NCI-H82 (cell line): ENCODE results near the gene BIRC5.
"Not testable (repeated sequence)": the region's sequence is repeated elsewhere in the genome, so short reads cannot be mapped to it uniquely, and the experiment has no call there.

Source experiments
- DNase-seq: peaks from one replicate; lab custom pipeline; 2025; lab: John Stamatoyannopoulos, UW

Gene BIRC5

GRCh38 chr17:78214016-78214705 lies at the start of gene BIRC5:
Gene BIRC5, plus strand, starts transcription at chr17:78214253. Its CDS starts 64 bp downstream, at chr17:78214317.
- DNase-seq: peak; percentile 98

GRCh38 chr17:78164748-78165607 lies 49.1 kb upstream of the BIRC5 start:
- no peak for DNase-seq

GRCh38 chr17:78166416-78166815 lies 47.6 kb upstream of the BIRC5 start:
- no peak for DNase-seq

GRCh38 chr17:78168242-78168902 lies 45.7 kb upstream of the BIRC5 start, which contains the start of gene SYNGR2:
Gene SYNGR2, plus strand, starts transcription at chr17:78168581. Its CDS starts 36 bp downstream, at chr17:78168617.
- DNase-seq: peak; percentile 91

- peak; percentile 68 for DNase-seq
Measured at GRCh38 chr17:78168903-78169793, 44.9 kb upstream of the BIRC5 start.

GRCh38 chr17:78170692-78171590 lies 43.1 kb upstream of the BIRC5 start:
- DNase-seq: no peak

- not testable (repeated sequence) for DNase-seq
Measured at GRCh38 chr17:78171591-78172248, 42.3 kb upstream of the BIRC5 start.

GRCh38 chr17:78172249-78173051 lies 41.6 kb upstream of the BIRC5 start:
- no peak for DNase-seq

- no peak for DNase-seq
Measured at GRCh38 chr17:78173097-78173715, 40.8 kb upstream of the BIRC5 start.

- no peak for DNase-seq
Measured at GRCh38 chr17:78174346-78174869, 39.6 kb upstream of the BIRC5 start.

GRCh38 chr17:78174870-78175642 lies 39.0 kb upstream of the BIRC5 start:
- no peak for DNase-seq

- DNase-seq: no peak
Measured at GRCh38 chr17:78175643-78175981, 38.4 kb upstream of the BIRC5 start.

- DNase-seq: peak; percentile 74
Measured at GRCh38 chr17:78176548-78177025, 37.5 kb upstream of the BIRC5 start.

- no peak for DNase-seq
Measured at GRCh38 chr17:78179372-78179771, 34.7 kb upstream of the BIRC5 start.

GRCh38 chr17:78180083-78180482 lies 34.0 kb upstream of the BIRC5 start:
- DNase-seq: no peak

GRCh38 chr17:78180508-78180907 lies 33.5 kb upstream of the BIRC5 start:
- no peak for DNase-seq

GRCh38 chr17:78182504-78182903 lies 31.5 kb upstream of the BIRC5 start:
- DNase-seq: no peak

- DNase-seq: no peak
Measured at GRCh38 chr17:78183916-78184315, 30.1 kb upstream of the BIRC5 start.
